GM12878 (cell line): Measurements from ENCODE around the gene SLC24A3. TPM values are rescaled to one million over a fixed set of nuclear protein-coding genes. Genes with fewer than 3 reads are reported as not detected.

Source experiments
- ATAC-seq: fragments of 200-7000 bp; cut with Tn5 transposase; 3 replicates; pipeline ENCODE4 v1.9.1; 2020; ENCODE audit warnings: mild to moderate bottlenecking, moderate library complexity
- BruUV-seq: library from RNA; stranded (reverse); fragments of 400-500 nt; replicated peaks from 2 replicates; lab custom pipeline; 2021; lab: Mats Ljungman, UMichigan
- CTCF ChIA-PET: fragments of 300-600 bp; sonication (Branson Sonifier 250); formaldehyde crosslinking; extraction: SDS; loops from one replicate; lab custom pipeline; 2021; ENCODE audit warnings: inconsistent platforms; lab: Yijun Ruan, JAX
- POLR2A ChIA-PET: fragments of 350-600 bp; formaldehyde crosslinking; extraction: SDS; loops from one replicate; lab custom pipeline; 2021; ENCODE audit warnings: inconsistent platforms; lab: Charles Lee
- RAD21 ChIA-PET: fragments of 300-600 bp; sonication (Branson Sonifier 250); formaldehyde crosslinking; loops from one replicate; lab custom pipeline; 2023; ENCODE audit warnings: antibody characterized with exemption; ENCODE audit not compliant: unreplicated experiment; lab: Charles Lee
- SMC1A ChIA-PET: fragments of 300-600 bp; sonication (Branson Sonifier 250); formaldehyde crosslinking; loops from one replicate; lab custom pipeline; 2023; ENCODE audit not compliant: unreplicated experiment, uncharacterized antibody; lab: Charles Lee
- DNase-seq: peaks from one replicate; pipeline ENCODE4 v3.0.0-alpha.2; 2011; ENCODE audit warnings: low read depth, low spot score
- FAIRE-seq: peaks from 3 replicates; lab custom pipeline; 2011; peaks lifted over from hg19 to GRCh38; lab: Jason Lieb, UNC
- H2AFZ ChIP-seq: 2 replicates; pipeline ENCODE4 v1.6.0; 2011; ENCODE audit warnings: low read depth, low read length, control low read depth; ENCODE audit not compliant: control insufficient read depth
- H3K27ac ChIP-seq: 2 replicates; pipeline ENCODE4 v1.5.1; 2011; ENCODE audit warnings: control low read depth; ENCODE audit not compliant: control insufficient read depth, insufficient read depth
- H3K27me3 ChIP-seq, 2 experiments: replicated peaks in 1 of 2; 2 replicates each; pipeline versions ENCODE4 v1.6.0 to v1.6.1; 2011; ENCODE audit warnings: low read length in 1 of 2; ENCODE audit not compliant: control insufficient read depth in 2 of 2, insufficient read depth in 2 of 2
- H3K36me3 ChIP-seq, 2 experiments: 2 replicates each; pipeline ENCODE4 v1.5.1; 2011; ENCODE audit warnings: low read length in 1 of 2; ENCODE audit not compliant: control insufficient read depth in 2 of 2, insufficient read depth in 2 of 2
- H3K4me1 ChIP-seq: 2 replicates; pipeline ENCODE4 v1.6.1; 2011; ENCODE audit warnings: mild to moderate bottlenecking, low read length, moderate library complexity, mixed read lengths; ENCODE audit not compliant: control insufficient read depth, insufficient read depth
- H3K4me2 ChIP-seq: 2 replicates; pipeline ENCODE4 v1.6.0; 2011; ENCODE audit warnings: control low read depth; ENCODE audit not compliant: control insufficient read depth, insufficient read depth
- H3K4me3 ChIP-seq: fragments of 200-600 bp; sonication (generic); 2 replicates; pipeline ENCODE4 v1.5.1; 2016
- H3K79me2 ChIP-seq: 2 replicates; pipeline ENCODE4 v1.6.0; 2011; ENCODE audit warnings: low read length; ENCODE audit not compliant: control insufficient read depth, insufficient read depth
- H3K9ac ChIP-seq: 2 replicates; pipeline ENCODE4 v1.8.0; 2011; ENCODE audit warnings: low read length, control low read depth, mixed read lengths; ENCODE audit not compliant: control insufficient read depth, insufficient read depth
- H3K9me3 ChIP-seq: replicated peaks from 3 replicates; pipeline ENCODE4 v1.5.1; 2011; ENCODE audit warnings: mild to moderate bottlenecking, low read length; ENCODE audit not compliant: control insufficient read depth, insufficient read depth
- H4K20me1 ChIP-seq: 2 replicates; pipeline ENCODE4 v1.6.0; 2011; ENCODE audit not compliant: control insufficient read depth, insufficient read depth
- CREB1 ChIP-seq: IDR thresholded peaks from 2 replicates; pipeline ENCODE4 v1.6.1; 2012; ENCODE audit warnings: low read depth, mild to moderate bottlenecking, inconsistent platforms
- HDAC2 ChIP-seq: fragments of 200-600 bp; sonication (generic); IDR thresholded peaks from 2 replicates; pipeline ENCODE4 v1.6.1; 2017
- JUNB ChIP-seq: IDR thresholded peaks from 2 replicates; pipeline ENCODE4 v1.6.1; 2016; ENCODE audit warnings: antibody characterized with exemption, mild to moderate bottlenecking
- NFIC ChIP-seq: IDR thresholded peaks from 2 replicates; pipeline ENCODE4 v1.6.1; 2012; ENCODE audit warnings: low read depth, mild to moderate bottlenecking, inconsistent platforms, low read length, moderate library complexity
- POLR2A ChIP-seq: IDR thresholded peaks from 2 replicates; pipeline ENCODE4 v1.6.1; 2011; ENCODE audit warnings: low read depth, mild to moderate bottlenecking, low read length
- POLR2AphosphoS5 ChIP-seq: IDR thresholded peaks from 2 replicates; pipeline ENCODE4 v1.6.1; 2011; ENCODE audit warnings: mild to moderate bottlenecking, low read length, inconsistent platforms
- SIN3A ChIP-seq: IDR thresholded peaks from 2 replicates; pipeline ENCODE4 v1.6.1; 2012; ENCODE audit warnings: low read depth, low read length, improper control_type of control experiment
- SIX5 ChIP-seq: IDR thresholded peaks from 2 replicates; pipeline ENCODE4 v1.6.1; 2011; ENCODE audit warnings: mild to moderate bottlenecking, low read depth, low read length, moderate library complexity; ENCODE audit not compliant: severe bottlenecking
- TARDBP ChIP-seq: IDR thresholded peaks from 2 replicates; pipeline ENCODE4 v1.6.1; 2016; ENCODE audit warnings: borderline replicate concordance
- ZBED1 ChIP-seq: IDR thresholded peaks from 2 replicates; pipeline ENCODE4 v1.6.1; 2016; ENCODE audit warnings: borderline replicate concordance
- ZSCAN29 ChIP-seq: fragments of 450-650 bp; IDR thresholded peaks from 2 replicates; pipeline ENCODE4 v1.6.1; 2017; ENCODE audit warnings: mild to moderate bottlenecking, moderate library complexity
- WGBS: methylation state at CpG from one replicate; pipeline ENCODE4 v1.1.6; 2016; ENCODE audit warnings: low lambda C conversion rate; ENCODE audit not compliant: insufficient replicate concordance, insufficient coverage; ENCODE audit errors: missing lambda C conversion rate; 5-methylcytosine and 5-hydroxymethylcytosine counted together
- in situ Hi-C: fragments of 300-500 bp; cut with MboI; formaldehyde crosslinking; loops from 9 replicates; pipeline ENCODE4 v1.14.3; 2018; ENCODE audit warnings: mixed read lengths
- intact Hi-C: fragments of 100-400 bp; cut with micrococcal nuclease; formaldehyde crosslinking; loops from one replicate; pipeline ENCODE4 v1.14.2; 2022; ENCODE audit not compliant: unreplicated experiment
- polyA plus RNA-seq, 11 experiments: library from polyadenylated mRNA; depleted of rRNA in 4 of 11; unstranded in 6 of 11; stranded (reverse) in 5 of 11; fragments of >200 nt; fragmentation: Nextera tagmentation in 4 of 11; fragmentation: Illumina TruSeq in 1 of 11; extraction: Ambion mirVana in 4 of 11; extraction: Trizol in 1 of 11; gene quantifications; 1 replicate in 1 of 11; 2 replicates in 10 of 11; pipeline versions ENCODE4 v1.2.1 to v1.2.3, GENCODE V29; 2011 to 2016; ENCODE audit warnings: inconsistent platforms in 2 of 11, missing spikeins in 2 of 11, low read depth in 1 of 11
- total RNA-seq, 4 experiments: library from RNA; depleted of rRNA in 3 of 4; stranded (reverse); fragments of >200 nt in 3 of 4; fragmentation: Illumina TruSeq in 1 of 4; extraction: Trizol in 1 of 4; gene quantifications; 2 replicates each; pipeline versions ENCODE4 v1.2.1 to v1.2.3, GENCODE V29; 2013 to 2021
- TF ChIP-seq, protein P1 (sequence below): IDR thresholded peaks from 2 replicates; pipeline ENCODE4 v1.6.1; 2012; ENCODE audit warnings: low read depth, low read length, improper control_type of control experiment
- TF ChIP-seq, protein P2 (sequence below): fragments of 450-650 bp; IDR thresholded peaks from 2 replicates; pipeline ENCODE4 v1.6.1; 2014; ENCODE audit warnings: mild to moderate bottlenecking
- TF ChIP-seq, protein P3 (sequence below): fragments of 150-350 bp; IDR thresholded peaks from 2 replicates; pipeline ENCODE4 v1.6.1; 2016; ENCODE audit warnings: low read depth, low read length
- TF ChIP-seq, protein P4 (sequence below): fragments of 450-650 bp; formaldehyde crosslinking; IDR thresholded peaks from 2 replicates; pipeline ENCODE4 v1.4.0; 2020; ENCODE audit warnings: mild to moderate bottlenecking, moderate library complexity

Gene SLC24A3
- total and polyA plus RNA-seq, 10 of the 15 experiments (the other 5 are each of a cell fraction or from before 2014, with no cell fraction given), result 0.04 TPM; not detected in 9

DNA sequence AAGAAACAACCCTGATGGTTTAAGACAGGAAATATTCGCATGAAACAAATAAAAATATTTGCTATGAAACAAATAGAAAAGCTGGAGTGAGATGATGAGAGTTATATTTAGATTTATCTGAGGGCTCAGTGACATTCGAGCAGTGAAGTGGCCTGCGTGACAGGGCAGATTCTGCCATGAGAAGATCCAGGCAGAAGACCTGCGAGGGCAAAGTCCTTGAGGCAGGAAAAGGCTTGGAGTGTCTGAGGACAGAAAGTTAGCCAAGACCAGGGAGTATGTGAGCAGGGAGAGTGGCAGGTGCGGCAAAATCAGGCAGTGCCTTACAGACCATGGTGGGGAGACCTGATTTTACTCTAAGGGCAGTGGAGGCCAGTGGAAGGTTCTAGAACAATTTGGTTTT lies 478.7 kb downstream of the SLC24A3 start (continued):
- TF ChIP-seq POLR2A, result no peak
- TF ChIP-seq, all 136 proteins: peak for 0

DNA sequence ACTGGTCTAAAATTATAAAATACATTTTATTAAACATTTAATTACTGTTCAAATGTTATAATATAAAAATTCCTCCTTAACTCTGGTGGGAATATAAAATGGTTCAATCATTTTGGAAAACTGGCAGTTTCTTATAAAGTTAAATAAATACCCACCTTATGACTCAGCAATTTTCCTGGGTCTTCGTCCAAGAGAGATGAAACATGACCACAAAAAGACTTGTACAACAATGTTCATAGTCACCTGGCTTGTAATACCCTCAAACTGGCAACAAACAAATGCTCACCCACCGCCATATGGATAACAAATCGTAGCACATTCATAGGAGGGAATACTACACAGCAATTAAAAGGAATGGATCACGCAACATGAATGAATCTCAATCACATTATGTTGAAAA lies 479.7 kb downstream of the SLC24A3 start:
- WGBS, result 57% methylated on average over 4 of the region's 4 CpGs
- TF ChIP-seq SIX5, result no peak
- no peak for TF ChIP-seq POLR2AphosphoS5
- TF ChIP-seq CREB1, result no peak
- no peak for TF ChIP-seq SIN3A
- TF ChIP-seq, protein P1, sequence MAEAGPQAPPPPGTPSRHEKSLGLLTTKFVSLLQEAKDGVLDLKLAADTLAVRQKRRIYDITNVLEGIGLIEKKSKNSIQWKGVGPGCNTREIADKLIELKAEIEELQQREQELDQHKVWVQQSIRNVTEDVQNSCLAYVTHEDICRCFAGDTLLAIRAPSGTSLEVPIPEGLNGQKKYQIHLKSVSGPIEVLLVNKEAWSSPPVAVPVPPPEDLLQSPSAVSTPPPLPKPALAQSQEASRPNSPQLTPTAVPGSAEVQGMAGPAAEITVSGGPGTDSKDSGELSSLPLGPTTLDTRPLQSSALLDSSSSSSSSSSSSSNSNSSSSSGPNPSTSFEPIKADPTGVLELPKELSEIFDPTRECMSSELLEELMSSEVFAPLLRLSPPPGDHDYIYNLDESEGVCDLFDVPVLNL, result no peak
- TF ChIP-seq, protein P2, sequence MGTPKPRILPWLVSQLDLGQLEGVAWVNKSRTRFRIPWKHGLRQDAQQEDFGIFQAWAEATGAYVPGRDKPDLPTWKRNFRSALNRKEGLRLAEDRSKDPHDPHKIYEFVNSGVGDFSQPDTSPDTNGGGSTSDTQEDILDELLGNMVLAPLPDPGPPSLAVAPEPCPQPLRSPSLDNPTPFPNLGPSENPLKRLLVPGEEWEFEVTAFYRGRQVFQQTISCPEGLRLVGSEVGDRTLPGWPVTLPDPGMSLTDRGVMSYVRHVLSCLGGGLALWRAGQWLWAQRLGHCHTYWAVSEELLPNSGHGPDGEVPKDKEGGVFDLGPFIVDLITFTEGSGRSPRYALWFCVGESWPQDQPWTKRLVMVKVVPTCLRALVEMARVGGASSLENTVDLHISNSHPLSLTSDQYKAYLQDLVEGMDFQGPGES, result no peak
- no peak for TF ChIP-seq HDAC2
- TF ChIP-seq, protein P3, sequence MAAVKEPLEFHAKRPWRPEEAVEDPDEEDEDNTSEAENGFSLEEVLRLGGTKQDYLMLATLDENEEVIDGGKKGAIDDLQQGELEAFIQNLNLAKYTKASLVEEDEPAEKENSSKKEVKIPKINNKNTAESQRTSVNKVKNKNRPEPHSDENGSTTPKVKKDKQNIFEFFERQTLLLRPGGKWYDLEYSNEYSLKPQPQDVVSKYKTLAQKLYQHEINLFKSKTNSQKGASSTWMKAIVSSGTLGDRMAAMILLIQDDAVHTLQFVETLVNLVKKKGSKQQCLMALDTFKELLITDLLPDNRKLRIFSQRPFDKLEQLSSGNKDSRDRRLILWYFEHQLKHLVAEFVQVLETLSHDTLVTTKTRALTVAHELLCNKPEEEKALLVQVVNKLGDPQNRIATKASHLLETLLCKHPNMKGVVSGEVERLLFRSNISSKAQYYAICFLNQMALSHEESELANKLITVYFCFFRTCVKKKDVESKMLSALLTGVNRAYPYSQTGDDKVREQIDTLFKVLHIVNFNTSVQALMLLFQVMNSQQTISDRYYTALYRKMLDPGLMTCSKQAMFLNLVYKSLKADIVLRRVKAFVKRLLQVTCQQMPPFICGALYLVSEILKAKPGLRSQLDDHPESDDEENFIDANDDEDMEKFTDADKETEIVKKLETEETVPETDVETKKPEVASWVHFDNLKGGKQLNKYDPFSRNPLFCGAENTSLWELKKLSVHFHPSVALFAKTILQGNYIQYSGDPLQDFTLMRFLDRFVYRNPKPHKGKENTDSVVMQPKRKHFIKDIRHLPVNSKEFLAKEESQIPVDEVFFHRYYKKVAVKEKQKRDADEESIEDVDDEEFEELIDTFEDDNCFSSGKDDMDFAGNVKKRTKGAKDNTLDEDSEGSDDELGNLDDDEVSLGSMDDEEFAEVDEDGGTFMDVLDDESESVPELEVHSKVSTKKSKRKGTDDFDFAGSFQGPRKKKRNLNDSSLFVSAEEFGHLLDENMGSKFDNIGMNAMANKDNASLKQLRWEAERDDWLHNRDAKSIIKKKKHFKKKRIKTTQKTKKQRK, result no peak
- TF ChIP-seq, protein P4, sequence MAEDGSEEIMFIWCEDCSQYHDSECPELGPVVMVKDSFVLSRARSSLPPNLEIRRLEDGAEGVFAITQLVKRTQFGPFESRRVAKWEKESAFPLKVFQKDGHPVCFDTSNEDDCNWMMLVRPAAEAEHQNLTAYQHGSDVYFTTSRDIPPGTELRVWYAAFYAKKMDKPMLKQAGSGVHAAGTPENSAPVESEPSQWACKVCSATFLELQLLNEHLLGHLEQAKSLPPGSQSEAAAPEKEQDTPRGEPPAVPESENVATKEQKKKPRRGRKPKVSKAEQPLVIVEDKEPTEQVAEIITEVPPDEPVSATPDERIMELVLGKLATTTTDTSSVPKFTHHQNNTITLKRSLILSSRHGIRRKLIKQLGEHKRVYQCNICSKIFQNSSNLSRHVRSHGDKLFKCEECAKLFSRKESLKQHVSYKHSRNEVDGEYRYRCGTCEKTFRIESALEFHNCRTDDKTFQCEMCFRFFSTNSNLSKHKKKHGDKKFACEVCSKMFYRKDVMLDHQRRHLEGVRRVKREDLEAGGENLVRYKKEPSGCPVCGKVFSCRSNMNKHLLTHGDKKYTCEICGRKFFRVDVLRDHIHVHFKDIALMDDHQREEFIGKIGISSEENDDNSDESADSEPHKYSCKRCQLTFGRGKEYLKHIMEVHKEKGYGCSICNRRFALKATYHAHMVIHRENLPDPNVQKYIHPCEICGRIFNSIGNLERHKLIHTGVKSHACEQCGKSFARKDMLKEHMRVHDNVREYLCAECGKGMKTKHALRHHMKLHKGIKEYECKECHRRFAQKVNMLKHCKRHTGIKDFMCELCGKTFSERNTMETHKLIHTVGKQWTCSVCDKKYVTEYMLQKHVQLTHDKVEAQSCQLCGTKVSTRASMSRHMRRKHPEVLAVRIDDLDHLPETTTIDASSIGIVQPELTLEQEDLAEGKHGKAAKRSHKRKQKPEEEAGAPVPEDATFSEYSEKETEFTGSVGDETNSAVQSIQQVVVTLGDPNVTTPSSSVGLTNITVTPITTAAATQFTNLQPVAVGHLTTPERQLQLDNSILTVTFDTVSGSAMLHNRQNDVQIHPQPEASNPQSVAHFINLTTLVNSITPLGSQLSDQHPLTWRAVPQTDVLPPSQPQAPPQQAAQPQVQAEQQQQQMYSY (CRISPR knock-in tag), result no peak
- TF ChIP-seq ZSCAN29, result no peak
- no peak for TF ChIP-seq JUNB
- TF ChIP-seq TARDBP, result no peak
- no peak for TF ChIP-seq ZBED1
- no peak for TF ChIP-seq NFIC

More for the DNA sequence above, 479.7 kb downstream of the SLC24A3 start:
- Histone ChIP-seq H3K27me3 (peaks cover 0 to 2% of the 10 kb centered on the region in 2 experiments; a peak in 2 of 4 replicates), H3K4me2 (no peak overlapping the region), H4K20me1 (no peaks in the 10 kb centered on the region), H3K27ac (no peak overlapping the region), H2AFZ (no peak overlapping the region), H3K36me3 (no peaks in the 10 kb centered on the region), H3K9ac (no peak overlapping the region), H3K9me3 (no peaks in the 10 kb centered on the region; the same call in 2 of the 3 replicates), H3K79me2 (no peaks in the 10 kb centered on the region), H3K4me3 (no peak overlapping the region), H3K4me1 (no peaks in the 10 kb centered on the region)
- intact Hi-C loops, result loop anchor here (1.0 to 10.0 kb wide), 3 partner anchors 111 to 303 kb away; no protein-coding TSS in a partner anchor
- CTCF ChIA-PET, result interaction anchor here (1.0 to 3.6 kb wide), 10 partner anchors 12 to 136 kb away, joined by 3 to 33 read pairs (median 12); no protein-coding TSS in a partner anchor
- in situ Hi-C loops, result no loop called here
- POLR2A ChIA-PET, result interaction anchor here (0.7 kb wide), 1 partner anchor 135 kb away, joined by 3 read pairs; no protein-coding TSS in a partner anchor
- RAD21 ChIA-PET, result interaction anchor here (1.1 to 2.7 kb wide), 5 partner anchors 9 to 302 kb away, joined by 4 to 20 read pairs (median 6); no protein-coding TSS in a partner anchor
- ATAC-seq, result no peak
- BruUV-seq, result no TSS peak
- no peak for DNase-seq
- SMC1A ChIA-PET, result interaction anchor here (0.9 to 3.9 kb wide), 8 partner anchors 11 to 193 kb away, joined by 3 to 25 read pairs (median 8); no protein-coding TSS in a partner anchor
- FAIRE-seq, result no peak
